Panc1 (cell line): ENCODE measurements around the gene BAIAP2L2. TPM values are rescaled to one million over a fixed set of nuclear protein-coding genes. Genes with fewer than 3 reads are reported as not detected.
"Not testable (repeated sequence)": the region's sequence is repeated elsewhere in the genome, so short reads cannot be mapped to it uniquely, and the experiment has no call there.

Experiments
- ATAC-seq: fragments of 200-7000 bp; cut with Tn5 transposase; 2 replicates; pipeline ENCODE4 v1.9.1; 2020; ENCODE audit warnings: mild to moderate bottlenecking, moderate library complexity
- BruUV-seq: library from RNA; stranded (reverse); fragments of 400-500 nt; replicated peaks from 2 replicates; lab custom pipeline; 2021; lab: Mats Ljungman, UMichigan
- CTCF ChIA-PET: fragments of 300-600 bp; sonication (Branson Sonifier 250); formaldehyde crosslinking; loops from one replicate; lab custom pipeline; 2022; ENCODE audit warnings: antibody characterized with exemption; lab: Charles Lee
- POLR2A ChIA-PET: fragments of 300-600 bp; sonication (Branson Sonifier 250); formaldehyde crosslinking; loops from one replicate; lab custom pipeline; 2022; ENCODE audit warnings: antibody characterized with exemption; lab: Charles Lee
- DNase-seq: peaks from one replicate; pipeline ENCODE4 v3.0.0-alpha.2; 2010; ENCODE audit warnings: low read depth, low spot score
- H3K27ac ChIP-seq: 2 replicates; pipeline ENCODE4 v1.5.1; 2011; ENCODE audit warnings: mild to moderate bottlenecking, low read length, inconsistent platforms
- H3K27me3 ChIP-seq: fragments of 200-500 bp; sonication (Bioruptor generic); 2 replicates; pipeline ENCODE4 v1.6.0; 2014; ENCODE audit warnings: low read length, inconsistent platforms; ENCODE audit not compliant: control insufficient read depth, insufficient read depth
- H3K36me3 ChIP-seq: fragments of 200-500 bp; sonication (Bioruptor generic); 2 replicates; pipeline ENCODE4 v1.5.1; 2014; ENCODE audit warnings: inconsistent platforms, mild to moderate bottlenecking, low read length, moderate library complexity; ENCODE audit not compliant: control insufficient read depth, insufficient read depth
- H3K4me1 ChIP-seq: 2 replicates; pipeline ENCODE4 v1.5.1; 2011; ENCODE audit warnings: inconsistent platforms, mild to moderate bottlenecking, low read length, moderate library complexity; ENCODE audit not compliant: control insufficient read depth, insufficient read depth
- H3K4me3 ChIP-seq, 2 experiments: 2 replicates each; pipeline ENCODE4 v1.5.1; 2011 to 2012; ENCODE audit warnings: low read depth in 2 of 2, low read length in 2 of 2, mild to moderate bottlenecking in 2 of 2, inconsistent platforms in 1 of 2, moderate library complexity in 1 of 2
- H3K9me3 ChIP-seq: fragments of 200-500 bp; sonication (Bioruptor generic); 2 replicates; pipeline ENCODE4 v1.5.1; 2014; ENCODE audit warnings: low read depth, mild to moderate bottlenecking, inconsistent platforms, low read length, moderate library complexity; ENCODE audit not compliant: control insufficient read depth, insufficient read depth
- POLR2AphosphoS5 ChIP-seq: IDR thresholded peaks from 2 replicates; pipeline ENCODE4 v1.6.1; 2012; ENCODE audit warnings: mild to moderate bottlenecking, low read depth, low read length, moderate library complexity
- REST ChIP-seq, 2 experiments: IDR thresholded peaks; 2 replicates each; pipeline ENCODE4 v1.6.1; 2011 to 2012; ENCODE audit warnings: low read depth in 2 of 2, control low read depth in 1 of 2, low read length in 1 of 2, mild to moderate bottlenecking in 1 of 2, moderate library complexity in 1 of 2; ENCODE audit not compliant: insufficient read depth in 1 of 2
- SIN3A ChIP-seq: IDR thresholded peaks from 2 replicates; pipeline ENCODE4 v1.6.1; 2012; ENCODE audit warnings: low read depth, mild to moderate bottlenecking, low read length, moderate library complexity, borderline replicate concordance; ENCODE audit not compliant: insufficient read depth
- TCF7L2 ChIP-seq: IDR thresholded peaks from 2 replicates; pipeline ENCODE4 v1.6.1; 2011; ENCODE audit warnings: mild to moderate bottlenecking, low read depth, low read length, inconsistent platforms
- in situ Hi-C: cut with HindIII; loops from 2 replicates; pipeline ENCODE4 v1.10.0; 2016; ENCODE audit warnings: low sequenced_read_pairs, low pct_unique_long_range_greater_than_20kb
- intact Hi-C: fragments of 100-400 bp; cut with micrococcal nuclease; formaldehyde crosslinking; loops from one replicate; pipeline ENCODE4 v1.10.0; 2022; ENCODE audit not compliant: unreplicated experiment
- total RNA-seq: library from RNA; stranded (reverse); gene quantifications from one replicate; pipeline ENCODE4 v1.2.1, GENCODE V29; 2021; ENCODE audit not compliant: unreplicated experiment
- TF ChIP-seq, protein P1 (sequence below): fragments of 450-650 bp; IDR thresholded peaks from 2 replicates; pipeline ENCODE4 v1.5.1; 2017; ENCODE audit warnings: mild to moderate bottlenecking

BAIAP2L2 gene
- total RNA-seq, 1 experiment from 2014 or later: 0.18 TPM

- Histone ChIP-seq H3K27ac (no peak overlapping the region), H3K4me1 (no peaks in the 10 kb centered on the region; the same call in 1 of the 2 replicates), H3K9me3 (no peaks in the 10 kb centered on the region), H3K36me3 (no peaks in the 10 kb centered on the region), H3K27me3 (no peaks in the 10 kb centered on the region), H3K4me3 (no peak overlapping the region)
- DNase-seq (no peak), ATAC-seq (no peak)
- TF ChIP-seq POLR2AphosphoS5 (no peak), SIN3A (no peak), TCF7L2 (no peak), REST (IDR thresholded peaks at IDR 0.05; ENCODE audit: insufficient read depth in 1 of 2, low read depth in 2 of 2, low read length in 1 of 2) (no peak)
- TF ChIP-seq, protein P1, sequence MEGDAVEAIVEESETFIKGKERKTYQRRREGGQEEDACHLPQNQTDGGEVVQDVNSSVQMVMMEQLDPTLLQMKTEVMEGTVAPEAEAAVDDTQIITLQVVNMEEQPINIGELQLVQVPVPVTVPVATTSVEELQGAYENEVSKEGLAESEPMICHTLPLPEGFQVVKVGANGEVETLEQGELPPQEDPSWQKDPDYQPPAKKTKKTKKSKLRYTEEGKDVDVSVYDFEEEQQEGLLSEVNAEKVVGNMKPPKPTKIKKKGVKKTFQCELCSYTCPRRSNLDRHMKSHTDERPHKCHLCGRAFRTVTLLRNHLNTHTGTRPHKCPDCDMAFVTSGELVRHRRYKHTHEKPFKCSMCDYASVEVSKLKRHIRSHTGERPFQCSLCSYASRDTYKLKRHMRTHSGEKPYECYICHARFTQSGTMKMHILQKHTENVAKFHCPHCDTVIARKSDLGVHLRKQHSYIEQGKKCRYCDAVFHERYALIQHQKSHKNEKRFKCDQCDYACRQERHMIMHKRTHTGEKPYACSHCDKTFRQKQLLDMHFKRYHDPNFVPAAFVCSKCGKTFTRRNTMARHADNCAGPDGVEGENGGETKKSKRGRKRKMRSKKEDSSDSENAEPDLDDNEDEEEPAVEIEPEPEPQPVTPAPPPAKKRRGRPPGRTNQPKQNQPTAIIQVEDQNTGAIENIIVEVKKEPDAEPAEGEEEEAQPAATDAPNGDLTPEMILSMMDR: no peak
- ChIA-PET POLR2A (no interaction called here), CTCF (no interaction called here)
- intact Hi-C loops (no loop called here), in situ Hi-C loops (no loop called here)
- no TSS peak for BruUV-seq
Observed at GRCh38 chr22:38080474-38080849, 30.0 kb downstream of the BAIAP2L2 start.

GRCh38 chr22:38079804-38080203 lies 30.7 kb downstream of the BAIAP2L2 start:
- CTCF ChIA-PET: no interaction called here
- no TSS peak for BruUV-seq
- Histone ChIP-seq H3K27ac (no peak overlapping the region), H3K4me3 (no peak overlapping the region), H3K9me3 (no peaks in the 10 kb centered on the region), H3K36me3 (no peaks in the 10 kb centered on the region), H3K27me3 (no peaks in the 10 kb centered on the region), H3K4me1 (no peaks in the 10 kb centered on the region; the same call in 1 of the 2 replicates)
- in situ Hi-C loops: no loop called here
- TF ChIP-seq POLR2AphosphoS5 (no peak), SIN3A (no peak), TCF7L2 (no peak), REST (IDR thresholded peaks at IDR 0.05; ENCODE audit: insufficient read depth in 1 of 2, low read depth in 2 of 2, low read length in 1 of 2) (no peak)
- TF ChIP-seq, protein P1: no peak
- intact Hi-C loops: no loop called here
- ATAC-seq (no peak), DNase-seq (no peak)
- POLR2A ChIA-PET: no interaction called here

GRCh38 chr22:38079208-38079607 lies 31.3 kb downstream of the BAIAP2L2 start:
- DNase-seq, H3K36me3 ChIP-seq, intact Hi-C loops, in situ Hi-C loops, H3K27ac ChIP-seq, H3K27me3 ChIP-seq, BruUV-seq, ATAC-seq, H3K4me1 ChIP-seq, H3K9me3 ChIP-seq, CTCF ChIA-PET, H3K4me3 ChIP-seq: not testable (repeated sequence)
- POLR2A ChIA-PET: interaction anchor here (0.6 kb wide), 1 partner anchor 18 kb away, joined by 3 read pairs; no protein-coding TSS in a partner anchor
